Renal cortical epithelial cell (primary cell): ENCODE data around the gene GATAD2A. TPM values are rescaled to one million over a fixed set of nuclear protein-coding genes. Genes with fewer than 3 reads are reported as not detected.

ENCODE experiments used
- DNase-seq: peaks from one replicate; pipeline ENCODE4 v3.0.0-alpha.2; 2011; ENCODE audit warnings: low read depth
- total RNA-seq: library from RNA; depleted of rRNA; stranded (reverse); fragments of >200 nt; gene quantifications from 2 replicates; pipeline ENCODE4 v1.2.3, GENCODE V29; 2014

The GATAD2A gene
- total RNA-seq, 1 donor from 2014 or later: 93.9 TPM

GRCh38 chr19:19421299-19421696, 15.8 kb downstream of the GATAD2A start:
- DNase-seq: no peak

GRCh38 chr19:19422156-19422555, 16.7 kb downstream of the GATAD2A start:
- DNase-seq: no peak

DNA sequence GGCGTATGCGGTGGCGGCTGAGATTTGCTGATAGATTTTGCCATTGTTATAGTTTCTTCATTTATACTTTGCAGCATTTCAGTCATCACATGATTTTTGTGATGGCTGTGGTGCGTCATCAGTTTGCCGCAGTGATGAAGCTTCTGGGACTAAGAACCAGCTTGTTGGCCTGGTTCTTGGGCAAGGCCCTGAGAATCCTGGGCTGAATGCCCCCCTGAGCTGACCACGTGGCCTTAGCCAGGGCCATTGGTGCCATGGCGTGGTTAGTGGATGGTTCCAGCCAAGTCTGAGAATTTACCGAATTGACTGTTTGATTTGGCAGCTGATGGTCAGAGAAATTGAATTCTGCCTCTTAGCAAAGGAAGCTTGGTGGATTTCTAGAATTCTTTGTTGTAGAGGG, 17.8 kb downstream of the GATAD2A start:
- no peak for DNase-seq

DNA sequence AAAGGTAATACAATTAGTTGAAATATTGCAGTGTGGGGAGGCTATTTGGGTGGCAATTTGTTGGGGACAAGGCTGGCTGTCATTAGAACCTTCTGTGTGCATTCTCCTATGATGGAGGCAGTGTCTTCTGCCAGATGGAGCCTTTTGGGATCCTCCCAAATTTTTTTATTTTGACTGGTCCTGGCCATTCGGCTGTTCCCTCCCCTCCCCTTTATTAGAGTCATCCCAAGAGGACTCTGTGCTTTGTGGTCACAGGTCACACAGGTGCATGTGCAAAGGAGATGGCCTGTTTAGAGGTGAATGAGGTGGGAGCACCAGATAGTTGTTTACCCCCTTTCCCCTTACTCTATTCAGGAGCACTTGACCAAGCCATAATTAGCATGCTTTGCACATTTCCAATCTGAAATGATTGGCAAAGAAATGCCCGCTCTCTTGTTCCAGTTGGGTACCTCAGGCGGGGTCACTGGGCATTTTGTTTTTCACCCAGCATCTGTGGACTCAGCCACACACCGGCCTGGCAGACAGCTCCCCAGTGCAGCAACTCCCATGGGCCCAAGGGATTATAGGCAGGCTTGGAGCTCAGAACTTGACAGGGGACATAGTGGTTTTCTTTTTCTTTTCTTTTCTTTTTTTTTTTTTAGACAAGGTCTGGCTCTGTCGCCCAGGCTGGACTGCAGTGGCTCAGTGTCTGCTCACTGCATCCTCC, 19.8 kb downstream of the GATAD2A start:
- DNase-seq: no peak

DNA sequence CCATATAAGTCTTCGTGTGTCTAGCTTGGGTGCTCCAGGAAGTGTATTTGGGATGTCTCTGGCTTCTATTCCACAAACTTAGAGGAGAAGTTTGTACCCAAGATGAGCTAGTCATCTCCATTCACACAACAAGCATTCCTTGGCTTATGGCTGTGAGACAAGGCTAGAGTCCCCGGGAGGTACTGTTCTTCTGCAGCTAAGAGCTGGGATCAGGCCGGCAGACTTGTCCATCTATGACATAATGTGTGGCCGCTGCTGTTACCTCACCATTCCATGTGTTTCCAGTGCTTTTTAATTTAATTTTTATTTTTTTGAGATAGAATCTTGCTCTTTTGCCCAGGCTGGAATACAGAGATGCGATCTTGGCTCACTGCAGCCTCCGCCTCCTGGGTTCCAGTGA, 20.7 kb downstream of the GATAD2A start:
- DNase-seq: no peak

DNA sequence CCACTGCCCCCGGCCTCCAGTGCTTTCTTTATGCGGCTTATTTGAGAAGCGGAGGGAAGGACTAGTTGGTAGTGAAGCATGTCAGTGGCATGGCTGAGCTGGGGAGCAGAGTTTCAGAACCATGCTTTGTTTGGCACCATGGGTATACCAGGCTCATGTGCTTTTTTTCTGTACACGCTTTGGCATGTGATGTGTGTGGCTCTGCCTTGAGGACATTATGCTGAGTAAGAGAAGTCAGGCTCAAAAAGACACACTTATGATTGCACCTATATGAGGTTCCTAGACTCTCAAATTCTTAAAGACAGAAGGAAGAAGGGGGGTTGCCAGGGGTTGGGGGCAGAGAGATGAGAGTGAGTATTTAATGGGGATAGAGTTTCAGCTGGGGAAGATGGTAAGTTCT, 21.3 kb downstream of the GATAD2A start:
- no peak for DNase-seq

DNA sequence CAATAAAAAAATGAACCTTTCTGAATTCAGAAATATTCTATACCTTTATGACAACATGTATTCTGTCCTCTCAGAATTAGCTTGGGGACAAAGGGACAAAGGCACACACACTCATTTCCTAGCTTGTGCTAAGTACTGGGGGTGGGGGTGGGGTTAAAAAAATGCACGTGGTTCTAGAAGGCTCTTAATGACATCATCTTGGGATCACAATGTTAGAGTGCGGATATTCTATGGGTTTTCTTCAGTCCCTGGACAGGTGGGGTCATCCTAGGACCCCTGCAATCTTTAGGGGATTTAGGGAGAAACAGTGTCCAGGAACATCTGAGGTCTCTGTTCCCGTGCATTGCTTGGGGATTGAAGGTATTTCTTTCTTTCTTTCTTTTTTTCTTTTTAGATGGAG, 21.8 kb downstream of the GATAD2A start:
- DNase-seq: no peak

GRCh38 chr19:19427944-19428343, 22.5 kb downstream of the GATAD2A start:
- no peak for DNase-seq

- DNase-seq: no peak
These were observed 23.3 kb downstream of the GATAD2A start for GRCh38 chr19:19428746-19429145.

GRCh38 chr19:19429361-19429760, 23.9 kb downstream of the GATAD2A start:
- DNase-seq: no peak

- no peak for DNase-seq
These were observed 27.3 kb downstream of the GATAD2A start for GRCh38 chr19:19432732-19433131.

DNA sequence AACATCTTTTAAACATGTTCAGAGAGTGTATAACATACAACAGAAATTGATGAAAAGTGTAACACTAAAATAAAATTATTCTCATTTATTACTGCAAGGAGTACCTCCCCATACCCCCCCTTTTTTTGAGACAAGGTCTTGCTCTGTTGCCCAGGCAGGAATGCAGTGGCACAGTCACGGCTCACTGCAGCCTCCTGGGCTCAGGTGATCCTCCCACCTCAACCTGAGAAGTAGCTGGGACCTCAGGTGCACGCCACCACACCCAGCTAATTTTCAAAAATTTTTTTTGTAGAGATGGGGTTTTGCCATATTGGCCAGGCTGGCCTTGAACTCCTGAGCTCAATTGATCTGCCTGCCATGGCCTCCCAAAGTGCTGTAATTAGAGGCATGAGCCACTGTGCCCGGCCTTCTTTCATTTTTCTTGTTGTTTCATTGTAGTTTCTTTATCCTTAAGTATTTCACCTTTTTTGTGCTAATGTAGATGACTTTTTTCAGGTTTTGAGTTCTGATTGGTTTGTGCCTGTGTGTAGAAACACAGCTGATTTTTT, 28.3 kb downstream of the GATAD2A start:
- DNase-seq: no peak

DNA sequence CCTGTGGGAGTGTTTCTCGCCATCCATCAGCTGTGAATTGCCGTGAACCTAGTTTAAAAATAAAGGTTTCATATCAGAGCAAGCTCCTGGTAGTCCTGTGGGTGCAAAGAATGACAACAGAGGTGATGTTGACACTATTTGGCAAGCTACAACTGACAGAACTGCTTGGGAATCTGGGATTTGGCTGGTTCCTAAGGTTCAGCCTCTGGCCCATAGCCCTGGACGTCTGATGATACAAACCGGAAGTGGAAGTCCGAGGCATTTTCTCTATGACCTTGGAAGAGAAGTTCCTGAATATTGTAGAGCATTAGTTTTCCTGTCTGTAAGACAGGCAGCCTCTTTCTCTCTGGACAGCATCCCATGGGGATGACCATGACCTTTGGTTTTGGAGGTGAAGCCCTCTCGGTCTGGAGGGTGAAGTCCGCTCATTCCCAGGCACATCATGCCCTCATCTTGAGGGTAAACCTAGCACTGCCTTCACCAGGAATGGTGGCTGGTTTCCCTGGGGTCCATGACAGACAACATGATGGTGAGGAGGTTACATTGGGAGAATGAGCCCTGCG, 29.1 kb downstream of the GATAD2A start:
- DNase-seq: no peak

GRCh38 chr19:19436137-19436691, 30.7 kb downstream of the GATAD2A start:
- no peak for DNase-seq

- no peak for DNase-seq
These were observed 33.1 kb downstream of the GATAD2A start for GRCh38 chr19:19438366-19439175.

- no peak for DNase-seq
These were observed 33.7 kb downstream of the GATAD2A start for GRCh38 chr19:19439176-19439482.

- DNase-seq: no peak
These were observed 37.8 kb downstream of the GATAD2A start for GRCh38 chr19:19443283-19443682.

- DNase-seq: no peak
These were observed 38.6 kb downstream of the GATAD2A start for GRCh38 chr19:19443902-19444680.

GRCh38 chr19:19444681-19445155, 39.2 kb downstream of the GATAD2A start:
- DNase-seq: peak; percentile 43

- no peak for DNase-seq
These were observed 39.8 kb downstream of the GATAD2A start for GRCh38 chr19:19445288-19445687.

- DNase-seq: peak; percentile 56
These were observed 40.5 kb downstream of the GATAD2A start for GRCh38 chr19:19445911-19446361.
